GM18526 (cell line): ENCODE data around the gene DOCK9.

Source experiments
- POLR2A ChIP-seq: IDR thresholded peaks from 3 replicates; pipeline ENCODE4 v1.6.1; 2011; ENCODE audit not compliant: insufficient read length; ENCODE audit errors: extremely low read depth

The DOCK9 gene

GRCh38 chr13:98810746-98811145 lies 167.1 kb downstream of the DOCK9 start:
- no peak for TF ChIP-seq POLR2A

GRCh38 chr13:98809345-98809777 lies 168.5 kb downstream of the DOCK9 start:
- no peak for TF ChIP-seq POLR2A

- no peak for TF ChIP-seq POLR2A
Observed at GRCh38 chr13:98807774-98808173, 170.1 kb downstream of the DOCK9 start.

GRCh38 chr13:98804336-98804855 lies 173.5 kb downstream of the DOCK9 start:
- no peak for TF ChIP-seq POLR2A

GRCh38 chr13:98803921-98804320 lies 173.9 kb downstream of the DOCK9 start:
- no peak for TF ChIP-seq POLR2A

- TF ChIP-seq POLR2A = no peak
Observed at GRCh38 chr13:98803111-98803561, 174.7 kb downstream of the DOCK9 start.

GRCh38 chr13:98802559-98802958 lies 175.3 kb downstream of the DOCK9 start:
- TF ChIP-seq POLR2A = no peak

GRCh38 chr13:98801626-98802418 lies 176.0 kb downstream of the DOCK9 start:
- TF ChIP-seq POLR2A = no peak

- TF ChIP-seq POLR2A = no peak
Observed at GRCh38 chr13:98800078-98800477, 177.8 kb downstream of the DOCK9 start.

GRCh38 chr13:98798849-98799645 lies 178.8 kb downstream of the DOCK9 start:
- TF ChIP-seq POLR2A = no peak

- TF ChIP-seq POLR2A = no peak
Observed at GRCh38 chr13:98797456-98797855, 180.4 kb downstream of the DOCK9 start.

GRCh38 chr13:98796798-98797197 lies 181.1 kb downstream of the DOCK9 start:
- TF ChIP-seq POLR2A = no peak

GRCh38 chr13:98796191-98796590 lies 181.7 kb downstream of the DOCK9 start:
- TF ChIP-seq POLR2A = no peak

- no peak for TF ChIP-seq POLR2A
Observed at GRCh38 chr13:98795220-98795619, 182.6 kb downstream of the DOCK9 start.

- TF ChIP-seq POLR2A = no peak
Observed at GRCh38 chr13:98794498-98794897, 183.4 kb downstream of the DOCK9 start.

- TF ChIP-seq POLR2A = no peak
Observed at GRCh38 chr13:98792785-98793495, 184.9 kb downstream of the DOCK9 start.

GRCh38 chr13:98792321-98792720 lies 185.5 kb downstream of the DOCK9 start:
- TF ChIP-seq POLR2A = no peak
